Hematopoietic multipotent progenitor cell treated with erythropoietin and hydrocortisone succinate and interleukin-3 and kit ligand, for 6 days (in vitro differentiated cells): ENCODE measurements around the gene ADK.
"Not testable (repeated sequence)": the region's sequence is repeated elsewhere in the genome, so short reads cannot be mapped to it uniquely, and the experiment has no call there.

Experiments used
- DNase-seq: peaks from one replicate; pipeline ENCODE4 v3.0.0-alpha.2; 2015

Gene ADK

GRCh38 chr10:74433595-74433956 is 282.6 kb downstream of the ADK start:
- no peak for DNase-seq

- DNase-seq = no peak
Observed at GRCh38 chr10:74433993-74434392, 283.0 kb downstream of the ADK start.

- DNase-seq = no peak
Observed at GRCh38 chr10:74434547-74434946, 283.5 kb downstream of the ADK start.

GRCh38 chr10:74436523-74437170 is 285.6 kb downstream of the ADK start:
- no peak for DNase-seq

- no peak for DNase-seq
Observed at GRCh38 chr10:74437822-74438221, 286.8 kb downstream of the ADK start.

- peak; percentile 9 for DNase-seq
Observed at GRCh38 chr10:74439213-74439612, 288.2 kb downstream of the ADK start.

GRCh38 chr10:74445493-74445892 is 294.5 kb downstream of the ADK start:
- no peak for DNase-seq

- no peak for DNase-seq
Observed at GRCh38 chr10:74450602-74451001, 299.6 kb downstream of the ADK start.

GRCh38 chr10:74451127-74451829 is 300.3 kb downstream of the ADK start:
- DNase-seq = no peak

GRCh38 chr10:74453169-74453568 is 302.1 kb downstream of the ADK start:
- DNase-seq = no peak

GRCh38 chr10:74457478-74457877 is 306.5 kb downstream of the ADK start:
- DNase-seq = not testable (repeated sequence)

- DNase-seq = no peak
Observed at GRCh38 chr10:74460812-74461211, 309.8 kb downstream of the ADK start.

- DNase-seq = no peak
Observed at GRCh38 chr10:74474022-74474713, 323.1 kb downstream of the ADK start.

- DNase-seq = not testable (repeated sequence)
Observed at GRCh38 chr10:74476162-74476706, 325.2 kb downstream of the ADK start.

- DNase-seq = no peak
Observed at GRCh38 chr10:74480778-74481177, 329.8 kb downstream of the ADK start.

- DNase-seq = no peak
Observed at GRCh38 chr10:74483356-74483755, 332.3 kb downstream of the ADK start.

GRCh38 chr10:74485283-74485682 is 334.3 kb downstream of the ADK start:
- no peak for DNase-seq

GRCh38 chr10:74486659-74487058 is 335.6 kb downstream of the ADK start:
- no peak for DNase-seq

GRCh38 chr10:74488907-74489306 is 337.9 kb downstream of the ADK start:
- no peak for DNase-seq

GRCh38 chr10:74490551-74490950 is 339.5 kb downstream of the ADK start:
- DNase-seq = no peak

GRCh38 chr10:74491014-74491413 is 340.0 kb downstream of the ADK start:
- DNase-seq = no peak

GRCh38 chr10:74496276-74496675 is 345.3 kb downstream of the ADK start:
- not testable (repeated sequence) for DNase-seq

- not testable (repeated sequence) for DNase-seq
Observed at GRCh38 chr10:74498664-74499063, 347.6 kb downstream of the ADK start.
